GM21367 (cell line): ENCODE results near the gene MRTFA.
"Not testable (repeated sequence)": the region's sequence is repeated elsewhere in the genome, so short reads cannot be mapped to it uniquely, and the experiment has no call there.

ENCODE experiments used
- ATAC-seq: cut with Tn5 transposase; IDR thresholded peaks from one replicate; pipeline ENCODE4 v1.9.1; 2021; ENCODE audit not compliant: unreplicated experiment

Gene MRTFA

DNA sequence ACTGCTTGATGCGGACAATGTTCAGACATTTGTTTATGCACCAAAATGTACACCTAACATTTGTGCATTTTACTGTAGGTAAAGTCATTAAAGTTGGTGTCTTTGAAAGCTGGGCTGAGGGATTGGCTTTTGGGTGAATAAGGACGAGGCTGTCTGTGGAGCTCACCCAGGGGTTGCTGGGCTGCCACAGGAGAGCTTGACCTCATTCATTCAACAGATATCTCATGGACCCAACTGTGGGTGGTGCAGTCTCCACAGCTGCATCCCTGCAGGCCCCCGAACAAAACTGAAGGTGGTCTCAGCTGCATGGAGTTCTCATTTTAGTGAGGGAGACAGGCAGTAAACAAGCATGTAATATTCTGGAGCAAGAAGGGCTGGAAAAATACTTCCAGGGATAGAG, 233.4 kb downstream of the MRTFA start:
- ATAC-seq: no peak

DNA sequence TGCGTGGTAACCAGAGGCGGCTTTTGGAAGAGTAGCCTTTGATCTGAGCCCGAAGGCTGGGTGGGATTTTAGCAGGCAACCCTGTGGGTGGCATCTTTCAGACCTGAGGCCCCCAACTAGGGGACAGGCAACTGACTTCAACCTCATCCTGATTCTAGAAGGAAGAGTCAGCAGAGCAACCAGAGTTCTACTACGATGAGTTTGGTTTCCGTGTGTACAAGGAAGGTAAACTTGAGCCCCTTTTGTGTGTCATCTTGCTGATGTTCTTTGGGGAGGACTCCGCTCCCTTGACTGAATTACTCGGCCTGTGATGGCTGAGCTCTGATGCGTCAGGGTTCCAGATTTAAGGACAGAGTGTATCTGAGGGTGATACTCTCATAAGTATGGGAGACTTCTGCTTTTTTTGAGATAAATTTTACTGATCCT, 234.5 kb downstream of the MRTFA start:
- no peak for ATAC-seq

DNA sequence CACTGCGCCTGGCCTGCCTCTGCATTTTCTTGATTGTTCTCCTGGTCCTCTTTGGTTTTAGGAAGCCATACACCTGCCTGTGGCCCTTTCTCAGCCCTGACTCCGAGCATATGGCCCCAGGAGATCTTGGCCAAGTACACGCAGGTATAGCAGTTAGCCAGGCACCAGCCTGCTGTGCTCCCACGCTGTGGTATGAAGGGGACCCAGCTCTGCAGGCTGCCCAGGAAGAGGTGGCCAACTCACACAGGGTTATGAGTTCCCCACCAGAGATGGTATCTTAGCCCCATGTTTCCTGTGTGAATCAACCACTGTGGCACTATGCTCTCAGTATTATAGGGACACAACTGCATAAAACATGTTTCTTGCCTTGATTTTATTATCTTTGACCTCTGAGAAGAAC, 235.0 kb downstream of the MRTFA start:
- no peak for ATAC-seq

DNA sequence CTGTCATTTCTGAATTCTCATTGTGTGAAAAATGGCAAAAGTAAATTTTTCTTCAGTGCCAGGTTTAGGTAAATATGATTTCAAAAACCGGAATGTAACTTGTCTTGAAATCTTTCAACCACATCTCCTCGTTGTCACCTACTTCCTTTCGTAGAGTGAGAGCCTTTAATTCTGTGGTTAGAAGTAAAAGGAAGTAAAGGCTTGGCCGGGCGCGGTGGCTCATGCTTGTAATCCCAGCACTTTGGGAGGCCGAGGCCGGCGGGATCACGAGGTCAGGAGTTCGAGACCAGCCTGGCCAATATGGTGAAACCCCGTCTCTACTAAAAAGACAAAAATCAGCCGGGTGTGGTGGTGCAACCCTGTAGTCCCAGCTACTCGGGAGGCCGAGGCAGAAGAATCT, 236.4 kb downstream of the MRTFA start:
- ATAC-seq: no peak

DNA sequence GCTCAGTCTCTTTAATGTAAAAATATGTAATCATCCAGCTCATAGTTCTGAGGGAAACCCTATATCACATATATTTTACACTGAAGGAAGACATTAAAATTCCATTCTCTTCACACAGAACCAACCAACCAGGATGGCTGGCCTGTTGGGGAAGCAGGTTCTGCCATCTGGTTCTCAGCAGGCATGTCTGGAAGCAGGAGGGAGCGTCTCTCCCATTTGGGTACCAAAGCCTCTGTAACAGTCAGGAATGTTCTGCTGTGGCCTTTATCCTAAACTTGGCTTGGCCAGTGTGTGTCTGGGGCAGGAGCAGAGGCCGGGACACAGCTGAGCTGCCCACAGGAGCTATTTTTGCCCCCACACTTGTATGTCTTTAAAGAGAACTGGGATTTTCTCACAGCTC, 236.9 kb downstream of the MRTFA start:
- ATAC-seq: no peak

DNA sequence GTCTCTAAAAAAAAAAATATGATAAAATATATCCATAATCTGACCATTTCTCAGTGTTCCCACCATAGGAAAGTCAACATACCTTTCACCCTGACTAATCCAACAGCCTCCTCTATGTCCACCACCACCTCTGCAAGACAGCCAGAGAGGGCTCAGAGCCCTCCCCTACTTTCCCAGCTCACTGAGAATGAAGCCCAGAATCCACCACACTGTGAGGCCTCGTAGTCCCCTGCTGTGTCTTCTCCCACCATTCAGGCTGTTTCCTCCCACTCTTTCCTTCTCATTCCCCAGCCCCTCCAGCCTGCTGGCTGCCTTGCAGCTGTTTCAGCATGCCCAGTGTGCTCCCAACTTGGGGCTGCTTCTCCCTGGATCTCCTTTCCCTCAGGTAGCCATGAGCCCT, 239.1 kb downstream of the MRTFA start:
- ATAC-seq: no peak

DNA sequence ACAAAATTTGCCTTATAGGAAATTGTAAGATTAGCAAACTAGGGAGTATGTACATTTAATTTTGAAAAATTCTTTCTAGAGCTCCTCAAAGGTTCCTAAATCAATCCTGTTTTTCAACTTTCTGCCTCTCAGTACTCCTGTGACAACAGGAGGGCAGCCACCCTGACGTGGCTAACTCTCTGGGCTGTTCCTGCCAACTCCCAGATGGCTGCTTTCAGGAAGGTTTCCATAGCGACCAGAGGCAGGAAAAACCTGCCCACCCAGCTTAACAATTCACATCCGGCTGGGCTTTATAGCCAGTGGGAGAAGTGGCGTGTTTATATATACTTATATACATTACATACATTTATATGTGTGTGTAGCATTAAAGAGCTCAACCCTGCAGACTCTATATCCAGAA, 239.6 kb downstream of the MRTFA start:
- ATAC-seq: no peak

DNA sequence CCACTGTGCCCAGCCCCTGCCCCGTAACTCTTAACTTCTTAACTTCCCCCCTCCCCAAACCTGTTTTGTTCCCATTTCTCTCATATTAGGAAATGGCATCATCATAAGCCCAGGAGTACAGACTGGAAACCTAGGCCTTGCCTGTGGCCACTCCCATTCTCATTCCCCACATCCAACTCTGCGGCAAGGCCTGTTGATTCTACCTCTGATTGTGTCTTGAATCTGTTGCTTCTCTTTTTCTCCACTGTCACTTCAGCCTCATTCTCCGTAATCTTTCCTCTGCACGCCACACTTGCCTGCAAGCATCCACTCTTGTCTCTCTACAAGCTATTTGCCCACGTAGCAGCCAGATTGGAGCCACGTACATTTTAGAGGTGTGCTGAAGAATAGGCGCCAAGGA, 240.9 kb downstream of the MRTFA start:
- ATAC-seq: no peak

DNA sequence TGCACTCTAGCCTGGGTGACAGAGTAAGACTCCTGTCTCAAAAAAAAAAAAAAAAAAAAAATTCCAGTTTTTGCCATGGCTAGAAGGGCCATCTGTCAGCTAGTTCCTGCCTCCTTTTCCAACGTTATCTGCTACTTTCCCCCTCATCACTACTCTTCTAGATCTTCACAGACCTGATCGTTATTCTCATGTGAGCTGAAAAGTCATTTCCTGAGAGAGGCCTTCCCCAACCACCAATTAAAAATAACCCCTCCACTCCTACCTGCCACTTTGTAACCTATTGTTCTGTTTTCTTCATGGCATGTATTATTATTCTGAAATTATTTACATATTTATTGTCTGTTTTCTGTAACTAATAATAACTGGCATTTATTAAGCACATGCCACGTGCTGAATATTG, 241.9 kb downstream of the MRTFA start:
- no peak for ATAC-seq

DNA sequence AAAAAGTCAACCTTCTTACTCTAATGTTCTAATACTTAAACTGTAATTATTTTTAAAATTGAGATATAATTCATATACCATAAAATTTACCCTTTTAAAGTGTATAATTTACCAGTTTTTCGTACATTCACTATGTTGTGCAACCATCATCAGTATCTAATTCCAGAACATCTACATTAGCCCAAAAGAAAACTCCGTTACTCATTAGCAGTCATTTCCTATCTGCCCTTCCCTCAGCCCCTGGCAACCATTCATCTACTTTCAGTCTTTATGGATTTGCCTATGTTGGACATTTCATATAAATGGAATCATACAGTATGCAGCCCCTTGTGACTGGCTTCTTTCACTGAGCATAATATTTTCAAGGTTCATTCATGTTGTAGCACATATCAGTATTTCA, 243.9 kb downstream of the MRTFA start:
- no peak for ATAC-seq

DNA sequence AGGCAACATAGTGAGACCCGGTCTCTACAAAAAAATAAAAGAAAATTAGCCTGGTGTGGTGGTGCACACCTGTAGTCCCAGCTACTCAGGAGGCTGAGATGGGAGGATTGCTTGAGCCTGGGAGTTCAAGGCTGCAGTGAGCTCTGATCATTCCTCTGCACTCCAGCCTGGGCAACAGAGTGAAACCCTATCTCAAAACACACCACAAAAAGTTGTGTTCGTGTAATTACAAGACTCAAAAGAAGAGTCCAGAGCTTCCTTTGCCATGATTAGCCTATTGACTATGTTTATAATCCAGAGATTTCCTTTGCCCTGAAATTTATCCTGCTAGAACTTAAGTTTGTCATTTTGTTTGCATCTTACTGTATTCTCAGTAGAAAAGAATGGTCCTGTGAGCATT, 245.1 kb downstream of the MRTFA start:
- no peak for ATAC-seq

DNA sequence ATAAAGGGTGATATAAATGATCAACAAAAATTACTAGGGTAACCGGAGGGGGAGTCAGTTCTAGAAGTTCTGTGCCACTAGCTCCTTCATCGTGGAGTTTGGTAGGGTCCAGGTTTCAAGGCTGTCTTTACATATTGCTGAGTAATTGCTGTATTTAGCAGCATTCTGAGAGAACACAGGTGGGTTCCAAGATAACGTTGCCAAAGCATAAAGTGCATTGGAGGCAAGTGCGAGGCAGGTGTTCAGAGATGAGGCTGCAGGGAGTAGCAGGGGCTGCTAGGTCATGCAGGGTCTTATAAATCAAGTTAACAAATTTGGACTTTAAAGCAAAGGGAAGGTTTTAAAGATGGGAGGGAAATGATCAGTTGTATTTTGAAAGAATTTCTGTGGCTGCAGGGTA, 248.3 kb downstream of the MRTFA start:
- ATAC-seq: no peak

DNA sequence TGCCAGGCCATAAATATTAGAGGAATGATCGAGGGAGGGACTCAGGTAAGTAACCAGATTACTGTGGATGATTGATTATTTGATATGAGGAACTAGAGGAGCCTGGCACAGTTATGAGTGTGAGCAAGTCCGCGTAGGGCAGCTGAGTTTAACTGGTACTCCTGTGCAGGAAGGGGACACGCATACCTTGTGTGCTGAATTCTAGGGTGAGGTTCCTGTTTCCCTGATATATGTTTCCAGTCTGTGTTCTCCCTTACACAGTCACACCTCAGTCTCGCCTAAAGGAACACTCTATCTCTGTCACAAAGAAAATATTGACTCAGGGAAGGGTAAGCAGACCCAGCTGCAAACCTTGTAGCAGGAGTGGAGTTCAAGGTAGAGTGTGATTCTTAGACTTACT, 248.8 kb downstream of the MRTFA start:
- no peak for ATAC-seq

DNA sequence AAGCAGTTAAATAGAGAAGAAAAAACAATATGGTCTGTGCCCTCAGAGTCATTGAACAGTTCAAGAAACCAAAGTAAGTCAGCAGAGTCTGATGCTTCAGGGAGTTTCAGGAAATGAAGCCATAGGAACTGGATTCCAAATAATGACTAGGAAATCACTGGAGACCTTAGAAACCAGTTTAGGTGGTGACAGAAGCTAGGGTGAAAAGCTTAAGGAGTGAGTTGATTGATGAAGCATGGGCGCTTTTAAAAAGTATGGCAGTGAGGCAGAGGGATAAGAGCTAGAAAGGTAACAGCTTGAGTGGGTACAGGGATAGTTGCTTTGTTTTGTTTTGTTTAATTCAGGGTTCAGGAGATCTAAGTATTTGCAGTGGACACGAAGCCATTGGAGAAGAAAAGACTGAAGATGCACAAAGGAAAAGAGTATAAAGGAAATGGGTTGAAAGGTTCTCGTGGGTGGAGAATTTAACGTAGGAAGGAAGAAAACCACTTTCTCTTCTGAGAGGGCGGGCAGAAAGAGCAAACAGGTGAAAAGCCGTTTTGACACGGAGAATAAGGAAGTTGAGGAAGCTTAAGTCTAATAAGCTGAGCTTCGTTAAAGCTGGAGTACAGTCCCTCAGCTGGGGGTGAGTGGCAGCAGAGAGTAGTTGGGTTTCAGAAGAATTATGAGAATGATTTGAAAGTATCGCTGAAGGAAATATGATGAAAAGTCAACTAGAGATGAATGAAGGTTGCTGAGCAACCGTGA, 251.3 kb downstream of the MRTFA start:
- no peak for ATAC-seq

DNA sequence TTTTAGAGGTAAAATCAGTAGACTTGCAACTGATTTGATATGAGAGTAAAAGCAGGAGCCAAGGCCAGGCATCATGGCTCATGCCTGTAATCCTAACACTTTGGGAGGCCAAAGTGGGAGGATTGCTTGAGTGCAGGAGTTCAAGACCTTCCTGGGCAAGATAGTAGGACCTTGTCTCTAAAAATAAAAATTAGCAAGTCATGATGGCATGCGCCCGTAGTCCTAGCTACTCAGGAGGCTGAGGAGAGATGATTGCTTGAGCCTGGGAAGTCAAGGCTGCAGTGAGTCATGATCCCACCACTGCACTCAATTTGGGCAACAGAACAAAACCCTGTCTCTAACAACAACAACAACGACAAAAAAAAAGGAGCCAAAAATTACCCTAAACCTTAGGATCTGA, 252.6 kb downstream of the MRTFA start:
- ATAC-seq: no peak

DNA sequence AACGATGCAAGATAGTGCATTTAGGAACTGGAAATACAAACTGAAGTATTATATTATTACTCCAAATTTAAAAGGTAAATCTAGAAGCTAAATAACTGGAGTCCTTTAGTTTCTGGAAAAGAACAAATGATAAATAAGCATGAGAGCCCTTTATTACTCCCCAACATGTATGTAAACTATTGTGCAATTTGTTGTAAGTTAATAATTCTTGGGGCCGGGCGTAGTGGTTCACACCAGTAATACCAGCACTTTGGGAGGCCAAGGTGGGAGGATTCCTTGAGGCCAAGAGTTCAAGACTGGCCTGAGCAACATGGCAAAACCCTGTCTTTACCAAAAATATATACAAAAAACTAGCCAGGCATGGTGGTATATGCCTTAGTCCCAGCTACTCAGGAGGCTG, 255.1 kb downstream of the MRTFA start:
- ATAC-seq: no peak

DNA sequence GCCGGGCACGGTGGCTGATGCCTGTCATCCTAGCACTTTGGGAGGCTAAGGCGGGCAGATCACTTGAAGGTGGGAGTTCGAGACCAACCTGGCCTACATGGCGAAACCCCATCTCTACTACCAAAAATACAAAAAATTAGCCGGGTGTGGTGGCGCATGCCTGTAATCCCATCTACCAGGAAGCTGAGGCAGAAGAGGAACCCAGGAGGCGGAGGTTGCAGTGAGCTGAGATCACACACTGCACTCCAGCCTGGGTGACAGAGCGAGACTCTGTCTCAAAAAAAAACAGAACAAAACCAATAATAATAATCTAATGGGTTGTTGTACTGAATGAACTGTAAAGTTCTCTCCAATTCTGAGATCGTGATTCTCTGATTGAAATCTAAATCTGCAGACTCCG, 258.1 kb downstream of the MRTFA start:
- not testable (repeated sequence) for ATAC-seq

DNA sequence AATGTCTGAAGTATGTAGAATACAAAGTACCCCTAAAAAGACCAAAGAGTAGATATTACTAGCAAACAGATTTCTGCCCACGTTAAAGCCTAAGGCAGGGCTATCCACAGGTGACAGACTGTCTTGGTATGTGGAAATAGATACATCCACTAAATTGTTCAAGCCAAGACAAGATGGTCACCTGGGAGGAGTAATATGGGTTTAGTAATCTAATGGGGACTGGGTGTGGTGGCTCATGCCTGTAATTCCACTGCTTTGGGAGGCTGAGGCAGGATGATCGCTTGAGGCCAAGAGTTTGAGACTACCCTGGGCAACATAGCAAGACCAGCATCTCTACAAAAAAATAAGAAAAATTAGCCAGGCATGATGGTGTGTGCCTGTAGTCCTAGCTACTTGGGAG, 258.6 kb downstream of the MRTFA start:
- ATAC-seq: no peak

DNA sequence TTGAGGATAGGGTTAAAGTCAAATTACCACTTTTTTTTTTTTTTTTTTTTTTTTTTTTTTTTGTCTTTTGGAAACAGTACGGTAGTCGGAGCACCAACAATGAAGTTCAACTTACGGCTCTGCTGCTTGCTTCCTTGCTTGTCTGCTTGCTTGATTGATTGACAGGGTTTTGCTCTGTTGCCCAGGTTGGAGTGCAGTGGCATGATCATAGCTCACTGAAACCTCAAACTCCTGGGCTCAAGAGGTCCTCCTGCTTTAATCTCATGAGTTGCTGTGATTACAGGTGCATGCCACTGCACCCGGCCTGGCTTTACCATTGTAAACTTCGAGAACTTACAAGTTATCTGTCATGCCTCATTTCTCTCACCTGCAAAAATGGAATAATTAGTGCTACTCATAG, 260.4 kb downstream of the MRTFA start:
- ATAC-seq: no peak

DNA sequence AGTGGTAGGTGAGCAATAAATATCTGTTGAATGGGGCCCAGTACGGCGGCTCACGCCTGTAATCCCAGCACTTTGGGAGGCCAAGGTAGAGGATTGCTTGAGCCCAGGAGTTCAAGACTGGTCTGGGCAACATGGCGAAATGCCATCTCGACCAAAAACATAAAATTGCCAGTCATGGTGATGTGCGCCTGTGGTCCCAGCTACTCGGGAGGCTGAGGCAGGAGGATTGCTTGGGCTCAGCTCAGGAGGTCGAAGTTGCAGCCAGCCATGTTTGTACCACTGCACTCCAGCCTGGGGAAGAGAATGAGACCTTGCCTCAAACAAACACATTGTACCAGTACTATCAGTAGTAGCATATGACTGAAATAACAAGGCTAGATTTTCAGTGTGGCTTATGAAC, 262.0 kb downstream of the MRTFA start:
- no peak for ATAC-seq

DNA sequence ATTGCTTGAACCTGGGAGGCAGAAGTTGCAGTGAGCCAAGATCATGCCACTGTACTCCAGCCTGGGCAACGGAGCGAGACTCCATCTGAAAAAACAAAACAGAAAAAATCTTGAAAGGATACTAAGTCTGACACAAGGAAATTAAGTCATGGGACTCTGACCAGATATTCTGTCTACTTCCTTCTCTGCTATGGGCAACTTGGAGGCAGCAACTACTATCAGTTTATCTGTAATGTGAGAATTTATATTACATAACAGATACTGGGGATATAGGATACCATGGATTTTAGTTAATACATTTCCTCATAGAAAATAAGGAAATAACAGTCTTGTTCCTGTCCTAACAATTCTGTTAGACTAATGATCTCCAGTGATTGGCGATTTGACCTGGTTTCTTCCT, 267.7 kb downstream of the MRTFA start:
- no peak for ATAC-seq

DNA sequence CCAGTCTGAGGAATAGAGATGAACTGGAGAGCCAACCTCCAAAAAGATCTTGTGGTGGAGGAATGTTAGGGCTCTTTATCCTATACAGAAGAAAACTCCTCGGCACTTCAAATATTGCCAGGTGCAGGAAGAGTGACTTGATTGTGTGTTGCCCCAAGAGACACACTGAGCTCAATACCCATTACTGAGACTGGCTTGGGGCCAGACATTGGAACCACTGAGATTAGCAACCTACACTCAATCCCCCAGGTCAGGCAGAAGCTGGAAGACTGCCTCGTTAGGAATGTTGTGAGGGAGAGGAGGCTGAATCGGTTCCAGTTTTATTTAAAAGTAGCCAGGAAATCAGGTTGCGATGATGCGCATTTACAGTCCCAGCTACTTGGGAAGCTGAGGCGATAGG, 268.5 kb downstream of the MRTFA start:
- no peak for ATAC-seq

DNA sequence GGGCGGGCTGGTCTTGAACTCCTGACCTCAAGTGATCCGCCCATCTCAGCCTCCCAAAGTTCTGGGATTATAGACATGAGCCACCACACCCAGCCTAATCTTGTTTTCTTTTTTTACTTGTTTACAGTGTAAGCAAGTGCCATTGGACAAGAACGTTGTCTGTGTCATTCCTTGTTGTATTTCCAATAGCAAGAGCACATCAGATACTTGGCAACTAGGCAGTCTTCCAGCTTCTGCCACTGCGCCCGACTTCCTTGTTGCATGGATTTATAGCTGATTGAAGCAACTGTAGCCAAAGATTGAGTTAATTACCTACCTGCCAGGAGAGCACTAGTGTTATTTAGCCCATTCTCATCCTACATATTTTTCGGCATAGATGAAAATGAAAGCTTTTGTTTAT, 269.2 kb downstream of the MRTFA start:
- no peak for ATAC-seq
